ENCODE measurements around the gene ZNF780B. TPM values are rescaled to one million over a fixed set of nuclear protein-coding genes. Genes with fewer than 3 reads are reported as not detected.

Gene ZNF780B
- total RNA-seq, 2 donors from 2014 or later = 11.7 to 17.4 TPM

DNA sequence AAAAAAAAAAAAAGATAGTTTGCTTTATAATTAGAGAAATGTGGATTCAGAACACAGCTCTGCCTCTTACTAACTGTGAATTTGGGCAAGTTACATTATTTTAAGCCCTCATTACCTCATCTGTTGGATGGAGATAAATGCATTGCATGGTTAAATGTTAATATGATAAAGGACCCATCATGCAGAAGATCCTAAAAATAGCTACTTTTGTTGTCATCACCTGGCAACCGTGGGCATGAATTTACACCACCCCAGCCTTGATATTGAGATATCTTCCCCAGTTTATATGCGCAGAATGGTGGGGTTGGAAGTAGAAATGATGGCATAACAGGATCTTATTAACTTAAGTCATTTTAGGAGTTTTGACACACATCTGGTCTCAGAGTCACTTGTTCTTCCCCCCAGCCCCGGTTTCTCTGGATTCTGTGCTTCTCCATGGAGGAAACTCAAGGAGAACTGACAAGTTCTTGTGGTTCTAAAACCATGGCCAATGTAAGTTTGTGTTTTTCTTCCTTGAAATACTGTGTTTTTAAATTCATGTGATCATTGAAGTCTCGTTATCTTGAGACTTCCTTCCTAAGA lies 50.2 kb downstream of the ZNF780B start:
- TF ChIP-seq POLR2A (IDR thresholded peaks at IDR 0.05) = no peak
- no peak for TF ChIP-seq POLR2AphosphoS5 (IDR thresholded peaks at IDR 0.05)
- TF ChIP-seq, protein P1, sequence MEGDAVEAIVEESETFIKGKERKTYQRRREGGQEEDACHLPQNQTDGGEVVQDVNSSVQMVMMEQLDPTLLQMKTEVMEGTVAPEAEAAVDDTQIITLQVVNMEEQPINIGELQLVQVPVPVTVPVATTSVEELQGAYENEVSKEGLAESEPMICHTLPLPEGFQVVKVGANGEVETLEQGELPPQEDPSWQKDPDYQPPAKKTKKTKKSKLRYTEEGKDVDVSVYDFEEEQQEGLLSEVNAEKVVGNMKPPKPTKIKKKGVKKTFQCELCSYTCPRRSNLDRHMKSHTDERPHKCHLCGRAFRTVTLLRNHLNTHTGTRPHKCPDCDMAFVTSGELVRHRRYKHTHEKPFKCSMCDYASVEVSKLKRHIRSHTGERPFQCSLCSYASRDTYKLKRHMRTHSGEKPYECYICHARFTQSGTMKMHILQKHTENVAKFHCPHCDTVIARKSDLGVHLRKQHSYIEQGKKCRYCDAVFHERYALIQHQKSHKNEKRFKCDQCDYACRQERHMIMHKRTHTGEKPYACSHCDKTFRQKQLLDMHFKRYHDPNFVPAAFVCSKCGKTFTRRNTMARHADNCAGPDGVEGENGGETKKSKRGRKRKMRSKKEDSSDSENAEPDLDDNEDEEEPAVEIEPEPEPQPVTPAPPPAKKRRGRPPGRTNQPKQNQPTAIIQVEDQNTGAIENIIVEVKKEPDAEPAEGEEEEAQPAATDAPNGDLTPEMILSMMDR (IDR thresholded peaks at IDR 0.05) = no peak
- no peaks in the 10 kb centered on the region for H3K4me1 ChIP-seq (replicated peaks)
- peaks cover 0 to 3% of the 10 kb centered on the region in 2 donors for H3K36me3 ChIP-seq
- H3K27me3 ChIP-seq (replicated peaks; ENCODE audit: insufficient read depth) = no peaks in the 10 kb centered on the region
- DNase-seq (ENCODE audit: low spot score) = no peak
- H3K27ac ChIP-seq = no peak overlapping the region
- intact Hi-C loops (cut with DNase I) = no loop called here
- H3K9me3 ChIP-seq = no peaks in the 10 kb centered on the region
- no peak overlapping the region for H3K4me3 ChIP-seq
- 89% methylated on average over 4 of the region's 4 CpGs for WGBS

DNA sequence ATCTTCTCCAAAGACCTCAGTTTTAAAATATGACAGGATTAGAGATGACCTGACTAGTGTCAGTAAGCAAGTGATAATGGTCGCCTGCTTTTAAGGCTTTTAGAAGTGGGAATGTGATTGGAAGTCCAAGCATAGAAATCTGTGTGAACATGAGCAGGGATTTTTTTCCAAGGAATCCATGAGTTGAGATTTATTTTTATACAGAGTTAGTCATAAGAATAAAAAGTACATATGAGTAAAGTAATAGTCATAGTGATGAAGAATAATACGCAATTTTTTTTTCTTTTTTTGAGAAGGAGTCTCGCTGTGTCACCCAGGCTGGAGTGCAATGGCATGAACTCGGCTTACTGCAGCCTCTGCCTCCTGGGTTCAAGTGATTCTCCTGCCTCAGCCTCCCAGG lies 57.5 kb downstream of the ZNF780B start:
- H3K9me3 ChIP-seq = no peaks in the 10 kb centered on the region
- no peak overlapping the region for H3K27ac ChIP-seq
- no peaks in the 10 kb centered on the region for H3K27me3 ChIP-seq (replicated peaks; ENCODE audit: insufficient read depth)
- no peaks in the 10 kb centered on the region for H3K4me1 ChIP-seq (replicated peaks)
- H3K4me3 ChIP-seq = no peak overlapping the region
- TF ChIP-seq, protein P1 (IDR thresholded peaks at IDR 0.05) = no peak
- TF ChIP-seq POLR2AphosphoS5 (IDR thresholded peaks at IDR 0.05) = no peak
- TF ChIP-seq POLR2A (IDR thresholded peaks at IDR 0.05) = no peak
- WGBS = 92% methylated on average over 4 of the region's 4 CpGs
- DNase-seq (ENCODE audit: low spot score) = no peak
- intact Hi-C loops (cut with DNase I) = no loop called here
- no peaks in the 10 kb centered on the region for H3K36me3 ChIP-seq

DNA sequence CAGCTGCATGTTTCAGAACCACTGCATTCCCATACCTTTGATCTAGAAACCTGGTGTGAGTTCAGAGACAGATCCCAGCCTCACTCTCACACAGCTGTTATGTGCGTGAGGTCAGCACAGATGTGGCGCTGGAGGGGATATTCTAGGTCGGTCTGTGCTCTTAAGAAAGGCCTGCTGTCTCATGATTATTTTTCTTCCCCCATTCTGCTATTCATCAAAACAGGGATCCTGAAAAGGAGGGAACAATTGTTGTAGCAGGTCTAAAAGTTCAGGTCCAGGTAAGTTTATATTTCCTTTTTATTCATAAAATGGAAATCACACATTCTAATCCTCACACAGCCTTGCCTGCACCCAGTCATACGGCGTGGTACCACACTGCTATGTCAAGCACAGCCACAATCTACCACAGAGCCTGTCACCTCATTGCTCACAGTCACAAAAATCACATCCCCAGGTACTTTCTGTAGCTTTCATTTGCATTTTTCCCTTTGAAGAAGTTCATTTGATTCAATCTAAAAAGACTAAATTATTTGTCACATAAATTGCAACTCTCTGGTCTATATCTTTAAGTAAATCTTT lies 58.3 kb downstream of the ZNF780B start:
- TF ChIP-seq, protein P1 (IDR thresholded peaks at IDR 0.05) = no peak
- TF ChIP-seq POLR2A (IDR thresholded peaks at IDR 0.05) (no peak), POLR2AphosphoS5 (IDR thresholded peaks at IDR 0.05) (no peak)
- Histone ChIP-seq H3K4me1 (replicated peaks) (no peaks in the 10 kb centered on the region), H3K9me3 (no peaks in the 10 kb centered on the region), H3K27me3 (replicated peaks; ENCODE audit: insufficient read depth) (no peaks in the 10 kb centered on the region), H3K36me3 (no peaks in the 10 kb centered on the region), H3K4me3 (peak overlapping the region; percentile 60 to 70), H3K27ac (peak overlapping the region; percentile 80 to 81)
- intact Hi-C loops (cut with DNase I) = no loop called here
- DNase-seq (ENCODE audit: low spot score) = no peak
- 78% methylated on average over 5 of the region's 5 CpGs for WGBS

DNA sequence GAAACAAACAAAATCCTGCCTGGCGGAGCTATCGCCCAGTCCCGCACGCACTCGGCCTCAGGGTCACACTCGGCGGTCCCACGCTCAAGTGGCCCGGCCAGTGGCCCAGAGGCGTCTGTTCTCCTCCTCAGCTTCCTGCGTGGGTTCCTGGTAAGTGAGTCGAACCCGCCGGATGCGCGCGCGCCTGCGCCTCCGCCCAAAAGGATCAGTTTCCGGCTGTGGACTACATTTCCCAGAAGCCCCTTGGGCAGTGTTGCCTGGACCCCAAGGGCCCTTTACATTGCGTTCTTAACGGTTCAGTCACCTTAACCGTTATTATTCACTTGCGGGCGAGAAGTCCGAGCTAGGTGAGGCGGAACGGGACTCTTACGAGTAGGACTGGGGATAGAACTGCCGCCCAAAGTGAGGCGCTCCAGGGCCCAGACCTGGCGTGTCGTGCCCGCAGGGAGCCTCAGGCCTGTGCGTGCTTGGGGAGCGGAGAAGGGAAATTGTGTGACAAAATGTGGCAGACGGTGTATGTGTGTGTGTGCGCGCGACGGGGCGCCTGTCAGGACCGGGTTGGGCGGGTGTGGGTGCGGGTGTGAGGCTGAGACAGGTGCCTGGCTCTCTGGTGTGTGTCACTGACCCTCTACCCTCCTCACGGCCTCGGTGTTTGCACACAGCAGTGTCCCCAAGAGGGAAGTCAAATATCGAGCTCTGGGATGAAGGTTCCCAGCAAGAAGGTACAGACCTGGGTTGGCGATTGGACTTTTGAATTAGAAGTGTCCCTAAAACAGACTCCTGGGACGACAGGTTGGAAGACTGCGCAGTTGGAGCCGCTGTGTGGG lies 59.0 kb downstream of the ZNF780B start, which contains the start of gene ZNF546:
Gene ZNF546 (plus strand): TSS at position 250 of the 827 bp plus-strand sequence. CDS start 1,267 bp downstream, outside the sequence.
- WGBS = 6% methylated on average over 45 of the region's 53 CpGs
- H3K27me3 ChIP-seq (replicated peaks; ENCODE audit: insufficient read depth) = no peaks in the 10 kb centered on the region
- peak; percentile 88 for DNase-seq (ENCODE audit: low spot score)
- intact Hi-C loops (cut with DNase I) = no loop called here
- H3K4me3 ChIP-seq = peak within 1 kb of the TSS; percentile 60 to 70
- no peaks in the 10 kb centered on the region for H3K4me1 ChIP-seq (replicated peaks)
- no peaks in the 10 kb centered on the region for H3K36me3 ChIP-seq
- peak within 1 kb of the TSS; percentile 80 to 81 for H3K27ac ChIP-seq
- TF ChIP-seq, protein P1 (IDR thresholded peaks at IDR 0.05) = no peak
- TF ChIP-seq POLR2AphosphoS5 (IDR thresholded peaks at IDR 0.05) (peak; percentile 97), POLR2A (IDR thresholded peaks at IDR 0.05) (peak; percentile 75)
- H3K9me3 ChIP-seq = no peaks in the 10 kb centered on the region
